LNCAP (cell line): Measurements from ENCODE around the gene INPP5B.

ENCODE experiments used
- CTCF ChIP-seq: fragments of 450-650 bp; IDR thresholded peaks from 2 replicates; pipeline ENCODE4 v1.5.1; 2017; ENCODE audit warnings: mild to moderate bottlenecking

INPP5B gene

GRCh38 chr1:37822906-37823815, 123.7 kb downstream of the INPP5B start:
- TF ChIP-seq CTCF = no peak

DNA sequence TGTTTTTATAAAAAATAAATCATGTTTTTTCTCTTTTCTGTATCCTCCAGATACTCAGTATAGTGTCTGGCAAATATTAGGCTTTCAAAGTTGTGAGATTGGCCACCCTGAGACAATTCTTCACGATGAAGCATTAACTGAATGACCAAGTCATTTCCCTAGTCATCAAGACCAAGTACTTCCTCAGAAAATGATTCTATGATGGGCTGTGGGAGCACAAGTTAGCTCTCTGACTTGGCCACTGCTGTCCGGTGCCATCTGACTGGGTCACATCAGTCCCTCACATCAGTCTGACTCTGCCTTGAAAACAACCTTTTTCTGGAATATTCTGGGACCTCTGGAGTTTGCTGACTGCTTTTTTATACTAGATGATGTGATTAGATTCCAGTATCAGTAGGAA, 125.4 kb downstream of the INPP5B start:
- TF ChIP-seq CTCF = no peak

GRCh38 chr1:37817481-37817880, 129.4 kb downstream of the INPP5B start:
- TF ChIP-seq CTCF = no peak

DNA sequence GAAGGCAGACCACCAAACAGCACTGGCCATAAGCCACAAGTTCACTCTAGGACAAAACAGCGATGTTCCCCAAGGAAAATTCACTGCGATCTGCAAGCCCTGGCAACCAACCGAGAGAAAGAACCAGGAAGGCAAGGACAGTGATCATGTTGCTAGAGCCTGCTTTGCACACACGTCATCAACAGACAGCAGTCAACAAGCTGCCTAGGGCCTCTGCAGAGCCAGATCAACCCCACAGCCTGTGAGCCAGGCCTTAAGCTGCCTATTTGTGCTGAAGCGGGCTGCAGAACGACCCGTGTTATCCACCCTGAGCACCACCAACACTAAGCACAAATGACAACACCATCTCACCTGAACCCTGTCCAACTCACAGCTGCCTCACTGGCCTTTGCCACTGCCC, 132.6 kb downstream of the INPP5B start:
- no peak for TF ChIP-seq CTCF

- no peak for TF ChIP-seq CTCF
These were observed 133.2 kb downstream of the INPP5B start for GRCh38 chr1:37813529-37814145.

DNA sequence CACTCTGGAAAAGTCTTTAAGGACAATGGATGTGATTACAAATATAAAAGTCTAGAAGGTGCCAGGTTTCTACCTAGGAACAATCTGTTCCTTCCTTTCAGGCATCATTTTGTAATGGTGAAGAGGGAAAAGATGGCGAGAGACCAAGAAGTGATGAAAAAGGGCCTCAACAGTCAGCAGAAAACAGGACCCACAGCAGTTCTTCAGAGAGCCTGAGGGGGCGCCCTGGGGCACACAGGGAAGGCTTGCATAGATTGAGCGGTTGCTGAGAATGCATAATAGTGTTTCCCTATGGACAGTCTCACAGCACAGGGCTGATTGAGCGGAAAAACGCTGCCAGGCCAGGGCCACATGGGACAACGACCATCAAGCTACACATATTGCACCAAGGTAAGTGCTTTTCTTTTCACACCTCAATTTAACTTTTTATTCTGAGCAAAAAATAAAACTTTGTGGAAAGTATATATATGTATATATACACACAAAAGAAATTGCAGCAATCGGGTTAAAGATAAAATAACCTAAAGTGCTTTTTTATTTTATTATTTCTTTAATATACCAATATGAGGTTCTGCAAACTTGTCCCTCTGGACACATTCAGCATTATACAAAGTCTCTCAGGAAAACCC, 135.7 kb downstream of the INPP5B start:
- TF ChIP-seq CTCF = peak; percentile 91
